ENCODE results near the gene DUSP10.

Gene DUSP10

GRCh38 chr1:221782477-221782876, 40.6 kb upstream of the DUSP10 start:
- H4K20me1 ChIP-seq (ENCODE audit: insufficient read depth, low read length, poor library complexity, severe bottlenecking), result no peaks in the 10 kb centered on the region
- H3K9me3 ChIP-seq (ENCODE audit: insufficient read depth, low read depth, low read length), result no peaks in the 10 kb centered on the region
- H3K9ac ChIP-seq (ENCODE audit: low read depth, low read length, poor library complexity, severe bottlenecking), result peak overlapping the region; percentile 36
- H3K79me2 ChIP-seq (ENCODE audit: insufficient read depth, low read length), result no peaks in the 10 kb centered on the region
- H3K4me1 ChIP-seq (ENCODE audit: insufficient read depth, low read length, poor library complexity, severe bottlenecking), result peaks cover 76% of the 10 kb centered on the region
- no peak for TF ChIP-seq EZH2phosphoT487 (IDR thresholded peaks at IDR 0.05; ENCODE audit: borderline replicate concordance)
- TF ChIP-seq, protein P1, sequence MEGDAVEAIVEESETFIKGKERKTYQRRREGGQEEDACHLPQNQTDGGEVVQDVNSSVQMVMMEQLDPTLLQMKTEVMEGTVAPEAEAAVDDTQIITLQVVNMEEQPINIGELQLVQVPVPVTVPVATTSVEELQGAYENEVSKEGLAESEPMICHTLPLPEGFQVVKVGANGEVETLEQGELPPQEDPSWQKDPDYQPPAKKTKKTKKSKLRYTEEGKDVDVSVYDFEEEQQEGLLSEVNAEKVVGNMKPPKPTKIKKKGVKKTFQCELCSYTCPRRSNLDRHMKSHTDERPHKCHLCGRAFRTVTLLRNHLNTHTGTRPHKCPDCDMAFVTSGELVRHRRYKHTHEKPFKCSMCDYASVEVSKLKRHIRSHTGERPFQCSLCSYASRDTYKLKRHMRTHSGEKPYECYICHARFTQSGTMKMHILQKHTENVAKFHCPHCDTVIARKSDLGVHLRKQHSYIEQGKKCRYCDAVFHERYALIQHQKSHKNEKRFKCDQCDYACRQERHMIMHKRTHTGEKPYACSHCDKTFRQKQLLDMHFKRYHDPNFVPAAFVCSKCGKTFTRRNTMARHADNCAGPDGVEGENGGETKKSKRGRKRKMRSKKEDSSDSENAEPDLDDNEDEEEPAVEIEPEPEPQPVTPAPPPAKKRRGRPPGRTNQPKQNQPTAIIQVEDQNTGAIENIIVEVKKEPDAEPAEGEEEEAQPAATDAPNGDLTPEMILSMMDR (conservative IDR thresholded peaks at IDR 0.05; ENCODE audit: low read length), result no peak
- no peaks in the 10 kb centered on the region for H3K9me2 ChIP-seq (replicated peaks; ENCODE audit: low read depth, low read length)
- peak overlapping the region; percentile 65 for H3K4me3 ChIP-seq (ENCODE audit: low read length, poor library complexity, severe bottlenecking)
- H3F3A ChIP-seq (ENCODE audit: low read depth), result peaks cover 8% of the 10 kb centered on the region
- no peaks in the 10 kb centered on the region for H3K27me3 ChIP-seq (ENCODE audit: insufficient read depth, low read length, poor library complexity, severe bottlenecking)
- H3K4me2 ChIP-seq (ENCODE audit: low read depth, low read length, poor library complexity, severe bottlenecking), result peak overlapping the region; percentile 79
- no peaks in the 10 kb centered on the region for H3K36me3 ChIP-seq (ENCODE audit: insufficient read depth, low read length)
- H2AFZ ChIP-seq (ENCODE audit: low read length), result no peak overlapping the region

DNA sequence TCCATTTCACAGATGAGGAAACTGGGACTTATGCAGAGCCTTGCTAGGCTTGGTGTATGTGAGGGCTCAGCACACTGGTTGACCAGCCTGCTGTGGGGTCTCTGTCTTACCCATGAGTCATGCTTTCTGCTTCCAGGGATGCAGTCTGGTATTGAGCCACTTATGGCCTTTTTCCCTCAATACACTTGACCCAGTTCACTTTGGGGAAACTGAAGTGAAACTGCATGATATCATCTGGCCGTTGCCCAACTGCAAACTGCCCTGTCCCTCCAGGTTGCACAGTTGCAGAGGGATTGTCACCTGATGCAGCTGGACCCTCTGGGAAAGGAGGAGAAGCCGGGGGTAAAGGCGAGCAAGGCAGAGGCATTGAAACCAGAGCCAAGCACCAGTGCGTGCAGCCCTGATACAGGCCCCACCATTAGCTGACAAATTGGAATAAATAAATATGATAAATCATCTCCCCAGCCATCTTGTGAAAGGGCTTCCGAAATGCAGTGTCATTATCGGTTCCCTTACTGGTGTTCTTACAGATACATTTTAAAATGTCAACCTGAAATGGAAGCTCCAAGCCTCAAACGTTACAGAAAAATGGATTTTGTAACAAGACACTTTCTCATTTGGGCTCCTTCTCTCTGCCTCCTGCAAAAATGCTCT, 39.3 kb upstream of the DUSP10 start:
- Histone ChIP-seq H3K79me2 (ENCODE audit: insufficient read depth, low read length) (no peaks in the 10 kb centered on the region), H3K9me3 (ENCODE audit: insufficient read depth, low read depth, low read length) (no peaks in the 10 kb centered on the region), H3K4me1 (ENCODE audit: insufficient read depth, low read length, poor library complexity, severe bottlenecking) (peaks cover 88% of the 10 kb centered on the region), H3K9me2 (replicated peaks; ENCODE audit: low read depth, low read length) (no peaks in the 10 kb centered on the region), H3K4me3 (ENCODE audit: low read length, poor library complexity, severe bottlenecking) (no peak overlapping the region), H3K4me2 (ENCODE audit: low read depth, low read length, poor library complexity, severe bottlenecking) (no peak overlapping the region), H3K9ac (ENCODE audit: low read depth, low read length, poor library complexity, severe bottlenecking) (no peak overlapping the region), H3K27me3 (ENCODE audit: insufficient read depth, low read length, poor library complexity, severe bottlenecking) (no peaks in the 10 kb centered on the region), H2AFZ (ENCODE audit: low read length) (no peak overlapping the region), H3F3A (ENCODE audit: low read depth) (peaks cover 14% of the 10 kb centered on the region), H3K36me3 (ENCODE audit: insufficient read depth, low read length) (no peaks in the 10 kb centered on the region), H4K20me1 (ENCODE audit: insufficient read depth, low read length, poor library complexity, severe bottlenecking) (no peaks in the 10 kb centered on the region)
- TF ChIP-seq EZH2phosphoT487 (IDR thresholded peaks at IDR 0.05; ENCODE audit: borderline replicate concordance), result no peak
- TF ChIP-seq, protein P1 (conservative IDR thresholded peaks at IDR 0.05; ENCODE audit: low read length), result no peak

DNA sequence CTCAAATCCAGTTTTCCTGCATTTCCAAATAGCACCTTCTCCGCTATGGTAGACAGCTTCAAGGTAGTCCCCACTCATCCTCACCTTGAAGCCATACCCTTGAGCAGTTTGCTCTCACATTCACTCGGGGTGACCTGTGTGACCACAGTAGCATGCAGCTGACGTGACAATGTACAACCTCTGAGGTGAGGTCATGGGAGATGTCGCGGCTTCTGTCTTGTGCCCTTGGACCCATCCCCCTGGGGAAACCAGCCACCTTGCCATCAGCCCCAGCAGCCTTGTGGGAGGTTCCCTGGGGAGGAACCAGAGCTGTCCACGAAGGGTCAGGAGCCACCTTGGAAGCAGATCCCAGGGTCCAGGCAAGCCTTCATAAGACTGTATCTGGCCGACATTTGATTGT, 38.3 kb upstream of the DUSP10 start:
- H3K9me2 ChIP-seq (replicated peaks; ENCODE audit: low read depth, low read length), result no peaks in the 10 kb centered on the region

More for the DNA sequence above, 38.3 kb upstream of the DUSP10 start:
- no peaks in the 10 kb centered on the region for H4K20me1 ChIP-seq (ENCODE audit: insufficient read depth, low read length, poor library complexity, severe bottlenecking)
- TF ChIP-seq, protein P1 (conservative IDR thresholded peaks at IDR 0.05; ENCODE audit: low read length), result no peak
- no peak for TF ChIP-seq EZH2phosphoT487 (IDR thresholded peaks at IDR 0.05; ENCODE audit: borderline replicate concordance)
- H3K4me2 ChIP-seq (ENCODE audit: low read depth, low read length, poor library complexity, severe bottlenecking), result no peak overlapping the region
- peaks cover 14% of the 10 kb centered on the region for H3F3A ChIP-seq (ENCODE audit: low read depth)
- peaks cover 88% of the 10 kb centered on the region for H3K4me1 ChIP-seq (ENCODE audit: insufficient read depth, low read length, poor library complexity, severe bottlenecking)
- H3K36me3 ChIP-seq (ENCODE audit: insufficient read depth, low read length), result no peaks in the 10 kb centered on the region
- no peak overlapping the region for H2AFZ ChIP-seq (ENCODE audit: low read length)
- H3K9me3 ChIP-seq (ENCODE audit: insufficient read depth, low read depth, low read length), result no peaks in the 10 kb centered on the region
- H3K79me2 ChIP-seq (ENCODE audit: insufficient read depth, low read length), result no peaks in the 10 kb centered on the region
- H3K27me3 ChIP-seq (ENCODE audit: insufficient read depth, low read length, poor library complexity, severe bottlenecking), result no peaks in the 10 kb centered on the region
- H3K4me3 ChIP-seq (ENCODE audit: low read length, poor library complexity, severe bottlenecking), result no peak overlapping the region
- no peak overlapping the region for H3K9ac ChIP-seq (ENCODE audit: low read depth, low read length, poor library complexity, severe bottlenecking)
